ENCODE results near the gene GALNT7. TPM values are rescaled to one million over a fixed set of nuclear protein-coding genes. Genes with fewer than 3 reads are reported as not detected.

Gene GALNT7
- total RNA-seq, 4 donors from 2014 or later: 31.4 to 124 (median 105) TPM

- H3K4me3 ChIP-seq: no peak overlapping the region
- in situ Hi-C loops (cut with MboI; ENCODE audit: low pct_ligation_motif_present in 1 of 4, low pct_unique_long_range_greater_than_20kb in 1 of 4, low sequenced_read_pairs in 3 of 4) (no loop called here), intact Hi-C loops (cut with DNase I; ENCODE audit: low total_unique reads) (no loop called here)
- no peaks in the 10 kb centered on the region for H3K9me3 ChIP-seq
- peaks cover 0 to 10% (median 2%) of the 10 kb centered on the region in 4 donors for H3K4me1 ChIP-seq
- no peaks in the 10 kb centered on the region for H3K27me3 ChIP-seq
- no peak for DNase-seq
- H3K36me3 ChIP-seq: no peaks in the 10 kb centered on the region
- TF ChIP-seq POLR2A (IDR thresholded peaks at IDR 0.05): no peak
- TF ChIP-seq, protein P1, sequence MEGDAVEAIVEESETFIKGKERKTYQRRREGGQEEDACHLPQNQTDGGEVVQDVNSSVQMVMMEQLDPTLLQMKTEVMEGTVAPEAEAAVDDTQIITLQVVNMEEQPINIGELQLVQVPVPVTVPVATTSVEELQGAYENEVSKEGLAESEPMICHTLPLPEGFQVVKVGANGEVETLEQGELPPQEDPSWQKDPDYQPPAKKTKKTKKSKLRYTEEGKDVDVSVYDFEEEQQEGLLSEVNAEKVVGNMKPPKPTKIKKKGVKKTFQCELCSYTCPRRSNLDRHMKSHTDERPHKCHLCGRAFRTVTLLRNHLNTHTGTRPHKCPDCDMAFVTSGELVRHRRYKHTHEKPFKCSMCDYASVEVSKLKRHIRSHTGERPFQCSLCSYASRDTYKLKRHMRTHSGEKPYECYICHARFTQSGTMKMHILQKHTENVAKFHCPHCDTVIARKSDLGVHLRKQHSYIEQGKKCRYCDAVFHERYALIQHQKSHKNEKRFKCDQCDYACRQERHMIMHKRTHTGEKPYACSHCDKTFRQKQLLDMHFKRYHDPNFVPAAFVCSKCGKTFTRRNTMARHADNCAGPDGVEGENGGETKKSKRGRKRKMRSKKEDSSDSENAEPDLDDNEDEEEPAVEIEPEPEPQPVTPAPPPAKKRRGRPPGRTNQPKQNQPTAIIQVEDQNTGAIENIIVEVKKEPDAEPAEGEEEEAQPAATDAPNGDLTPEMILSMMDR (IDR thresholded peaks at IDR 0.05): no peak
- no peak for TF ChIP-seq POLR2AphosphoS5 (IDR thresholded peaks at IDR 0.05)
- no peak for TF ChIP-seq EP300 (IDR thresholded peaks at IDR 0.05; ENCODE audit: low read depth)
- H3K27ac ChIP-seq: no peak overlapping the region
- WGBS, 2 donors (ENCODE audit: low coverage in 1 of 2): 38 to 61% methylated on average over 2 of the region's 2 CpGs
Observed at GRCh38 chr4:173227756-173228155, 59.1 kb downstream of the GALNT7 start.

GRCh38 chr4:173230062-173230461 is 61.5 kb downstream of the GALNT7 start:
- intact Hi-C loops (cut with DNase I; ENCODE audit: low total_unique reads) (no loop called here), in situ Hi-C loops (cut with MboI; ENCODE audit: low pct_ligation_motif_present in 1 of 4, low pct_unique_long_range_greater_than_20kb in 1 of 4, low sequenced_read_pairs in 3 of 4) (loop anchor here in 1 of 4 donors (10.0 kb wide), 1 partner anchor 65 kb away; the partner anchor contains the start of gene GALNT7)
- H3K4me1 ChIP-seq: peaks cover 0 to 20% (median 2%) of the 10 kb centered on the region in 4 donors
- TF ChIP-seq EP300 (IDR thresholded peaks at IDR 0.05; ENCODE audit: low read depth): no peak
- TF ChIP-seq POLR2A (IDR thresholded peaks at IDR 0.05): no peak
- TF ChIP-seq POLR2AphosphoS5 (IDR thresholded peaks at IDR 0.05): no peak
- TF ChIP-seq, protein P1 (IDR thresholded peaks at IDR 0.05): no peak
- H3K36me3 ChIP-seq: no peaks in the 10 kb centered on the region
- no peak overlapping the region for H3K27ac ChIP-seq
- no peak overlapping the region for H3K4me3 ChIP-seq
- H3K27me3 ChIP-seq: no peaks in the 10 kb centered on the region
- H3K9me3 ChIP-seq: no peaks in the 10 kb centered on the region
- DNase-seq: no peak

DNA sequence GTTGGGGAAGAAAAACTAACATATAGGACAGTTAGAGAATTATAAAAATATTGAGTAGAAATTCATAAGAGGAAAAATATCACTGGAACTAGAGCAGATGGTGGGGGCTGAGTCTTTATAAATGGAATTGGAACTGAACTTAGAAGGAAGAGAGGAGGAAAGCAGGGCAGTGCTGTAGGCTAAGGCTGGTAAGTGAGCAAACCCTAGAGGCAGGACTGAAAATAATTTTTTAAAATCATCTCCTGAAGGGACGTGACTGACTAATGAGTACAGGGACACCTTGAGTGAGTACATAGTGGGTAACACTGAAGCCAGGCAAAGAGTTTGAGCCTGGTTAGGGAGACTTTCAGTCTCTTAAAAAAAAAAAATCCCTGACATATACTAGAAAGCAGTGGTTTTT is 63.3 kb downstream of the GALNT7 start:
- in situ Hi-C loops (cut with MboI; ENCODE audit: low pct_ligation_motif_present in 1 of 4, low pct_unique_long_range_greater_than_20kb in 1 of 4, low sequenced_read_pairs in 3 of 4): loop anchor here in 1 of 4 donors (10.0 kb wide), 1 partner anchor 67 kb away; the partner anchor contains the start of gene GALNT7
- TF ChIP-seq EP300 (IDR thresholded peaks at IDR 0.05; ENCODE audit: low read depth) (no peak), POLR2A (IDR thresholded peaks at IDR 0.05) (no peak), POLR2AphosphoS5 (IDR thresholded peaks at IDR 0.05) (no peak)
- TF ChIP-seq, protein P1 (IDR thresholded peaks at IDR 0.05): peak in 4 of 5 experiments; percentile 10 to 25 (median 22)
- intact Hi-C loops (cut with DNase I; ENCODE audit: low total_unique reads): no loop called here
- no peaks in the 10 kb centered on the region for H3K9me3 ChIP-seq
- H3K36me3 ChIP-seq: no peaks in the 10 kb centered on the region
- no peak for DNase-seq
- H3K4me3 ChIP-seq: no peak overlapping the region
- peaks cover 0 to 34% (median 5%) of the 10 kb centered on the region in 4 donors for H3K4me1 ChIP-seq
- 30 to 69% methylated on average over 1 of the region's 1 CpG for WGBS, 2 donors (ENCODE audit: low coverage in 1 of 2)
- no peaks in the 10 kb centered on the region for H3K27me3 ChIP-seq
- H3K27ac ChIP-seq: no peak overlapping the region

DNA sequence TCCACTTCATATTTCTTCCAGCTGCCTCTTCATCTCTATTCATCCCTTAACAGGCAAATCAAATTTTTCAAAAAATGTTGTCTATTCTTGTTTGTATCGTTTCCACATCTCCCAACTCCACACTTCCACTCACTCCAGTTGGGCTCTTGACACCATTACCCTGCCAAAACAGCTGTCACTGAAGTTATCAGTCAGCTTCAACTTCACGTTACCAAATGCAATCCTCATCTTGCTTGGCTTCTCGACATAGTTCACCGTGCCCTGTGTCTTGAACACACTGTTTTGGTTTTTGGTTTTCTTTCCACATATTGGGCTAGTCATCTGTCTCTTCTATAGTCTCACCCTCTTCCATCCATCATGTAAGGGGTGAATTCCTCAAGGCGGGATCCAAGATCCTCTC is 65.2 kb downstream of the GALNT7 start:
- 93 to 98% methylated on average over 5 of the region's 5 CpGs for WGBS, 2 donors (ENCODE audit: low coverage in 1 of 2)

More for the DNA sequence above, 65.2 kb downstream of the GALNT7 start:
- DNase-seq: no peak
- no peak overlapping the region for H3K4me3 ChIP-seq
- intact Hi-C loops (cut with DNase I; ENCODE audit: low total_unique reads) (no loop called here), in situ Hi-C loops (cut with MboI; ENCODE audit: low pct_ligation_motif_present in 1 of 4, low pct_unique_long_range_greater_than_20kb in 1 of 4, low sequenced_read_pairs in 3 of 4) (loop anchor here in 1 of 4 donors (10.0 kb wide), 1 partner anchor 69 kb away; the partner anchor contains the start of gene GALNT7)
- TF ChIP-seq POLR2AphosphoS5 (IDR thresholded peaks at IDR 0.05) (no peak), EP300 (IDR thresholded peaks at IDR 0.05; ENCODE audit: low read depth) (no peak), POLR2A (IDR thresholded peaks at IDR 0.05) (no peak)
- TF ChIP-seq, protein P1 (IDR thresholded peaks at IDR 0.05): no peak
- no peak overlapping the region for H3K27ac ChIP-seq
- H3K36me3 ChIP-seq: no peaks in the 10 kb centered on the region
- H3K4me1 ChIP-seq: peaks cover 0 to 39% (median 10%) of the 10 kb centered on the region in 4 donors
- H3K9me3 ChIP-seq: no peaks in the 10 kb centered on the region
- no peaks in the 10 kb centered on the region for H3K27me3 ChIP-seq
